Keratinocyte (primary cell): Measurements from ENCODE around the gene MARCHF10.

ENCODE experiments used
- EZH2 ChIP-seq: IDR thresholded peaks from one replicate; pipeline ENCODE4 v1.6.1; 2012; ENCODE audit warnings: inconsistent platforms, mild to moderate bottlenecking, low read length, moderate library complexity
- TF ChIP-seq, protein P1 (sequence below), 3 experiments: IDR thresholded peaks in 1 of 3; conservative IDR thresholded peaks in 1 of 3; optimal IDR thresholded peaks in 1 of 3; 2 replicates in 2 of 3; 3 replicates in 1 of 3; pipeline versions ENCODE3 to v1.5.1; 2011; ENCODE audit warnings: low read length in 3 of 3, mild to moderate bottlenecking in 3 of 3, moderate library complexity in 2 of 3, control low read depth in 1 of 3, inconsistent platforms in 1 of 3; ENCODE audit not compliant: insufficient read depth in 2 of 3; ENCODE audit errors: extremely low read depth in 1 of 3

GRCh38 chr17:62749926-62750325 is 58.2 kb downstream of the MARCHF10 start:
- TF ChIP-seq, protein P1, sequence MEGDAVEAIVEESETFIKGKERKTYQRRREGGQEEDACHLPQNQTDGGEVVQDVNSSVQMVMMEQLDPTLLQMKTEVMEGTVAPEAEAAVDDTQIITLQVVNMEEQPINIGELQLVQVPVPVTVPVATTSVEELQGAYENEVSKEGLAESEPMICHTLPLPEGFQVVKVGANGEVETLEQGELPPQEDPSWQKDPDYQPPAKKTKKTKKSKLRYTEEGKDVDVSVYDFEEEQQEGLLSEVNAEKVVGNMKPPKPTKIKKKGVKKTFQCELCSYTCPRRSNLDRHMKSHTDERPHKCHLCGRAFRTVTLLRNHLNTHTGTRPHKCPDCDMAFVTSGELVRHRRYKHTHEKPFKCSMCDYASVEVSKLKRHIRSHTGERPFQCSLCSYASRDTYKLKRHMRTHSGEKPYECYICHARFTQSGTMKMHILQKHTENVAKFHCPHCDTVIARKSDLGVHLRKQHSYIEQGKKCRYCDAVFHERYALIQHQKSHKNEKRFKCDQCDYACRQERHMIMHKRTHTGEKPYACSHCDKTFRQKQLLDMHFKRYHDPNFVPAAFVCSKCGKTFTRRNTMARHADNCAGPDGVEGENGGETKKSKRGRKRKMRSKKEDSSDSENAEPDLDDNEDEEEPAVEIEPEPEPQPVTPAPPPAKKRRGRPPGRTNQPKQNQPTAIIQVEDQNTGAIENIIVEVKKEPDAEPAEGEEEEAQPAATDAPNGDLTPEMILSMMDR (optimal IDR thresholded peaks at IDR 0.05 in 1 of 3, IDR thresholded peaks at IDR 0.05 in 1 of 3, conservative IDR thresholded peaks at IDR 0.05 in 1 of 3; ENCODE audit: extremely low read depth in 1 of 3, insufficient read depth in 2 of 3, low read length in 3 of 3): no peak
- no peak for TF ChIP-seq EZH2
